GM12878 (cell line): Measurements from ENCODE around the gene KATNA1. TPM values are rescaled to one million over a fixed set of nuclear protein-coding genes. Genes with fewer than 3 reads are reported as not detected.

Experiments used
- ATAC-seq: fragments of 200-7000 bp; cut with Tn5 transposase; 3 replicates; pipeline ENCODE4 v1.9.1; 2020; ENCODE audit warnings: mild to moderate bottlenecking, moderate library complexity
- BruUV-seq: library from RNA; stranded (reverse); fragments of 400-500 nt; replicated peaks from 2 replicates; lab custom pipeline; 2021; lab: Mats Ljungman, UMichigan
- CTCF ChIA-PET: fragments of 300-600 bp; sonication (Branson Sonifier 250); formaldehyde crosslinking; extraction: SDS; loops from one replicate; lab custom pipeline; 2021; ENCODE audit warnings: inconsistent platforms; lab: Yijun Ruan, JAX
- POLR2A ChIA-PET: fragments of 350-600 bp; formaldehyde crosslinking; extraction: SDS; loops from one replicate; lab custom pipeline; 2021; ENCODE audit warnings: inconsistent platforms; lab: Charles Lee
- RAD21 ChIA-PET: fragments of 300-600 bp; sonication (Branson Sonifier 250); formaldehyde crosslinking; loops from one replicate; lab custom pipeline; 2023; ENCODE audit warnings: antibody characterized with exemption; ENCODE audit not compliant: unreplicated experiment; lab: Charles Lee
- SMC1A ChIA-PET: fragments of 300-600 bp; sonication (Branson Sonifier 250); formaldehyde crosslinking; loops from one replicate; lab custom pipeline; 2023; ENCODE audit not compliant: unreplicated experiment, uncharacterized antibody; lab: Charles Lee
- DNase-seq: peaks from one replicate; pipeline ENCODE4 v3.0.0-alpha.2; 2011; ENCODE audit warnings: low read depth, low spot score
- FAIRE-seq: peaks from 3 replicates; lab custom pipeline; 2011; peaks lifted over from hg19 to GRCh38; lab: Jason Lieb, UNC
- H2AFZ ChIP-seq: 2 replicates; pipeline ENCODE4 v1.6.0; 2011; ENCODE audit warnings: low read depth, low read length, control low read depth; ENCODE audit not compliant: control insufficient read depth
- H3K27ac ChIP-seq: 2 replicates; pipeline ENCODE4 v1.5.1; 2011; ENCODE audit warnings: control low read depth; ENCODE audit not compliant: control insufficient read depth, insufficient read depth
- H3K27me3 ChIP-seq, 2 experiments: replicated peaks in 1 of 2; 2 replicates each; pipeline versions ENCODE4 v1.6.0 to v1.6.1; 2011; ENCODE audit warnings: low read length in 1 of 2; ENCODE audit not compliant: control insufficient read depth in 2 of 2, insufficient read depth in 2 of 2
- H3K36me3 ChIP-seq, 2 experiments: 2 replicates each; pipeline ENCODE4 v1.5.1; 2011; ENCODE audit warnings: low read length in 1 of 2; ENCODE audit not compliant: control insufficient read depth in 2 of 2, insufficient read depth in 2 of 2
- H3K4me1 ChIP-seq: 2 replicates; pipeline ENCODE4 v1.6.1; 2011; ENCODE audit warnings: mild to moderate bottlenecking, low read length, moderate library complexity, mixed read lengths; ENCODE audit not compliant: control insufficient read depth, insufficient read depth
- H3K4me2 ChIP-seq: 2 replicates; pipeline ENCODE4 v1.6.0; 2011; ENCODE audit warnings: control low read depth; ENCODE audit not compliant: control insufficient read depth, insufficient read depth
- H3K4me3 ChIP-seq: fragments of 200-600 bp; sonication (generic); 2 replicates; pipeline ENCODE4 v1.5.1; 2016
- H3K79me2 ChIP-seq: 2 replicates; pipeline ENCODE4 v1.6.0; 2011; ENCODE audit warnings: low read length; ENCODE audit not compliant: control insufficient read depth, insufficient read depth
- H3K9ac ChIP-seq: 2 replicates; pipeline ENCODE4 v1.8.0; 2011; ENCODE audit warnings: low read length, control low read depth, mixed read lengths; ENCODE audit not compliant: control insufficient read depth, insufficient read depth
- H3K9me3 ChIP-seq: replicated peaks from 3 replicates; pipeline ENCODE4 v1.5.1; 2011; ENCODE audit warnings: mild to moderate bottlenecking, low read length; ENCODE audit not compliant: control insufficient read depth, insufficient read depth
- H4K20me1 ChIP-seq: 2 replicates; pipeline ENCODE4 v1.6.0; 2011; ENCODE audit not compliant: control insufficient read depth, insufficient read depth
- ATF3 ChIP-seq: IDR thresholded peaks from 2 replicates; pipeline ENCODE4 v1.6.1; 2011; ENCODE audit warnings: low read depth, mild to moderate bottlenecking, low read length, moderate library complexity, borderline replicate concordance; ENCODE audit errors: extremely low read depth
- E2F4 ChIP-seq: IDR thresholded peaks from 2 replicates; pipeline ENCODE4 v1.6.1; 2012; ENCODE audit warnings: low read depth, low read length, improper control_type of control experiment
- ESRRA ChIP-seq: IDR thresholded peaks from 2 replicates; pipeline ENCODE4 v1.6.1; 2012; ENCODE audit warnings: mild to moderate bottlenecking, low read length, improper control_type of control experiment
- FOXM1 ChIP-seq: IDR thresholded peaks from 2 replicates; pipeline ENCODE4 v1.6.1; 2012; ENCODE audit warnings: low read depth, mild to moderate bottlenecking, inconsistent platforms, low read length, moderate library complexity
- JUNB ChIP-seq: IDR thresholded peaks from 2 replicates; pipeline ENCODE4 v1.6.1; 2016; ENCODE audit warnings: antibody characterized with exemption, mild to moderate bottlenecking
- KDM1A ChIP-seq: fragments of 200-600 bp; sonication (generic); IDR thresholded peaks from 2 replicates; pipeline ENCODE4 v1.6.1; 2016; ENCODE audit warnings: borderline replicate concordance
- RB1 ChIP-seq: fragments of 450-650 bp; formaldehyde crosslinking; IDR thresholded peaks from 2 replicates; pipeline ENCODE4 v1.6.1; 2017; ENCODE audit warnings: mild to moderate bottlenecking, borderline replicate concordance
- RCOR1 ChIP-seq: conservative IDR thresholded peaks from 2 replicates; pipeline ENCODE4 v1.6.1; 2012; ENCODE audit warnings: low read depth, low read length, improper control_type of control experiment
- SIN3A ChIP-seq: IDR thresholded peaks from 2 replicates; pipeline ENCODE4 v1.6.1; 2012; ENCODE audit warnings: low read depth, low read length, improper control_type of control experiment
- TCF3 ChIP-seq: IDR thresholded peaks from 2 replicates; pipeline ENCODE4 v1.6.1; 2012; ENCODE audit warnings: low read depth, mild to moderate bottlenecking, low read length, borderline replicate concordance; ENCODE audit not compliant: insufficient read depth
- ZNF207 ChIP-seq: fragments of 450-650 bp; IDR thresholded peaks from 2 replicates; pipeline ENCODE4 v1.6.1; 2014; ENCODE audit warnings: antibody characterized with exemption, mild to moderate bottlenecking, borderline replicate concordance
- ZNF687 ChIP-seq: fragments of 450-650 bp; IDR thresholded peaks from 2 replicates; pipeline ENCODE4 v1.6.1; 2017; ENCODE audit warnings: mild to moderate bottlenecking, moderate library complexity
- WGBS: methylation state at CpG from one replicate; pipeline ENCODE4 v1.1.6; 2016; ENCODE audit warnings: low lambda C conversion rate; ENCODE audit not compliant: insufficient replicate concordance, insufficient coverage; ENCODE audit errors: missing lambda C conversion rate; 5-methylcytosine and 5-hydroxymethylcytosine counted together
- in situ Hi-C: fragments of 300-500 bp; cut with MboI; formaldehyde crosslinking; loops from 9 replicates; pipeline ENCODE4 v1.14.3; 2018; ENCODE audit warnings: mixed read lengths
- intact Hi-C: fragments of 100-400 bp; cut with micrococcal nuclease; formaldehyde crosslinking; loops from one replicate; pipeline ENCODE4 v1.14.2; 2022; ENCODE audit not compliant: unreplicated experiment
- polyA plus RNA-seq, 11 experiments: library from polyadenylated mRNA; depleted of rRNA in 4 of 11; unstranded in 6 of 11; stranded (reverse) in 5 of 11; fragments of >200 nt; fragmentation: Nextera tagmentation in 4 of 11; fragmentation: Illumina TruSeq in 1 of 11; extraction: Ambion mirVana in 4 of 11; extraction: Trizol in 1 of 11; gene quantifications; 1 replicate in 1 of 11; 2 replicates in 10 of 11; pipeline versions ENCODE4 v1.2.1 to v1.2.3, GENCODE V29; 2011 to 2016; ENCODE audit warnings: inconsistent platforms in 2 of 11, missing spikeins in 2 of 11, low read depth in 1 of 11
- total RNA-seq, 4 experiments: library from RNA; depleted of rRNA in 3 of 4; stranded (reverse); fragments of >200 nt in 3 of 4; fragmentation: Illumina TruSeq in 1 of 4; extraction: Trizol in 1 of 4; gene quantifications; 2 replicates each; pipeline versions ENCODE4 v1.2.1 to v1.2.3, GENCODE V29; 2013 to 2021
- TF ChIP-seq, protein P1 (sequence below): IDR thresholded peaks from 2 replicates; pipeline ENCODE4 v1.6.1; 2011; ENCODE audit warnings: low read depth, low read length, improper control_type of control experiment, borderline replicate concordance

KATNA1 gene
- total and polyA plus RNA-seq, 10 of the 15 experiments (the other 5 are each of a cell fraction or from before 2014, with no cell fraction given) = 15.4 to 35.3 (median 25.1) TPM

DNA sequence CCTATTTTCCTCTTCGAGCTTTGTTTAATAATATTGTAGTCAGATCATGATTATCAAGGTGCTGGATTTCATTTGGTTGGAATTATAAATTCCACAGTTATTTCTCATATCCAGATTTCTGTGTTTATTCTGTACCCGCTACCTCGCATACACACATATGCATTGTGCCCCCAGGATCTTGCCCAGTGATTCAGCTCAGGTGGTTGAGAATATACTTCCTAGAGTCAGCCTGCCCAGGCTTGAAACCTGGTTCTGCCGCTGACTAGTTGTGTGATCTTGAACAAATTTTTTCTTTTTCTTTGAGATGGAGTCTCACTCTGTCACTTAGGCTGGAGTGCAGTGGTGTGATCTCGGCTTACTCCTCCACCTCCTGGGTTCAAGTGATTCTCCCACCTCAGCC, 67.6 kb downstream of the KATNA1 start:
- WGBS = 98% methylated on average over 5 of the region's 5 CpGs
- no peak for ATAC-seq
- Histone ChIP-seq H3K27ac (no peak overlapping the region), H4K20me1 (no peaks in the 10 kb centered on the region; the same call in 1 of the 2 replicates), H3K27me3 (no peaks in the 10 kb centered on the region), H3K4me3 (no peak overlapping the region), H3K79me2 (peaks cover 3% of the 10 kb centered on the region), H3K9ac (no peak overlapping the region), H3K9me3 (no peaks in the 10 kb centered on the region), H2AFZ (no peak overlapping the region), H3K36me3 (peaks cover 8 to 39% of the 10 kb centered on the region in 2 experiments)
- DNase-seq = no peak
- no TSS peak for BruUV-seq
- in situ Hi-C loops = no loop called here
- ChIA-PET CTCF (interaction anchor here (1.7 kb wide), 1 partner anchor 11 kb away, joined by 5 read pairs; no protein-coding TSS in a partner anchor), POLR2A (interaction anchor here (0.7 to 1.1 kb wide), 2 partner anchors 9 to 13 kb away, joined by 3 to 4 read pairs; no protein-coding TSS in a partner anchor), RAD21 (no interaction called here)
- FAIRE-seq = no peak
- TF ChIP-seq RB1 (no peak), ATF3 (no peak), TCF3 (no peak), KDM1A (no peak), JUNB (no peak), ESRRA (no peak), FOXM1 (no peak), SIN3A (no peak), ZNF687 (no peak), E2F4 (no peak), ZNF207 (no peak), RCOR1 (no peak)
- TF ChIP-seq, protein P1, sequence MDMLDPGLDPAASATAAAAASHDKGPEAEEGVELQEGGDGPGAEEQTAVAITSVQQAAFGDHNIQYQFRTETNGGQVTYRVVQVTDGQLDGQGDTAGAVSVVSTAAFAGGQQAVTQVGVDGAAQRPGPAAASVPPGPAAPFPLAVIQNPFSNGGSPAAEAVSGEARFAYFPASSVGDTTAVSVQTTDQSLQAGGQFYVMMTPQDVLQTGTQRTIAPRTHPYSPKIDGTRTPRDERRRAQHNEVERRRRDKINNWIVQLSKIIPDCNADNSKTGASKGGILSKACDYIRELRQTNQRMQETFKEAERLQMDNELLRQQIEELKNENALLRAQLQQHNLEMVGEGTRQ = no peak
- TF ChIP-seq, all 136 proteins: peak for 0
- SMC1A ChIA-PET = interaction anchor here (1.3 to 1.8 kb wide), 2 partner anchors 10 to 14 kb away, joined by 5 to 6 read pairs; no protein-coding TSS in a partner anchor
- Histone ChIP-seq H3K4me1 (no peaks in the 10 kb centered on the region), H3K4me2 (no peak overlapping the region)
- intact Hi-C loops = no loop called here
